Keratinocyte (primary cell): ENCODE measurements around the gene WNK2. TPM values are rescaled to one million over a fixed set of nuclear protein-coding genes. Genes with fewer than 3 reads are reported as not detected.
A peak's percentile ranks its signal among the peaks of the same experiment; 100 is the strongest.

Source experiments
- DNase-seq: peaks from one replicate; pipeline ENCODE4 v3.0.0-alpha.2; 2011; ENCODE audit warnings: low read depth, missing footprints, low spot score
- FAIRE-seq: peaks from 2 replicates; lab custom pipeline; 2011; peaks lifted over from hg19 to GRCh38; lab: Jason Lieb, UNC
- H2AFZ ChIP-seq: 2 replicates; pipeline ENCODE4 v1.6.0; 2012; ENCODE audit warnings: low read length, control low read depth, inconsistent platforms; ENCODE audit not compliant: control insufficient read depth
- H3K27ac ChIP-seq: 2 replicates; pipeline ENCODE4 v1.5.1; 2011; ENCODE audit warnings: low read length; ENCODE audit not compliant: control insufficient read depth, insufficient read depth
- H3K27me3 ChIP-seq: 3 replicates; pipeline ENCODE4 v1.6.0; 2011; ENCODE audit warnings: low read length; ENCODE audit not compliant: control insufficient read depth, insufficient read depth; ENCODE audit errors: extremely low read depth
- H3K36me3 ChIP-seq, 2 experiments: 2 replicates in 1 of 2; 3 replicates in 1 of 2; pipeline ENCODE4 v1.5.1; 2011; ENCODE audit warnings: low read length in 2 of 2, mild to moderate bottlenecking in 1 of 2; ENCODE audit not compliant: control insufficient read depth in 2 of 2, insufficient read depth in 2 of 2; ENCODE audit errors: extremely low read depth in 1 of 2
- H3K4me1 ChIP-seq: 3 replicates; pipeline ENCODE4 v1.5.1; 2011; ENCODE audit warnings: low read length; ENCODE audit not compliant: control insufficient read depth, insufficient read depth; ENCODE audit errors: extremely low read depth
- H3K4me2 ChIP-seq: 3 replicates; pipeline ENCODE4 v1.6.0; 2011; ENCODE audit warnings: low read depth, low read length; ENCODE audit not compliant: control insufficient read depth, insufficient read depth; ENCODE audit errors: extremely low read depth
- H3K4me3 ChIP-seq, 3 experiments: fragments of 200-600 bp in 1 of 3; sonication (generic) in 1 of 3; 2 replicates in 2 of 3; 3 replicates in 1 of 3; pipeline ENCODE4 v1.5.1; 2011 to 2016; ENCODE audit warnings: low read length in 3 of 3, mild to moderate bottlenecking in 3 of 3, control low read depth in 2 of 3, inconsistent platforms in 1 of 3, low read depth in 1 of 3, mixed read lengths in 1 of 3, mixed run types in 1 of 3, moderate library complexity in 1 of 3; ENCODE audit not compliant: control insufficient read depth in 2 of 3, insufficient read depth in 2 of 3; ENCODE audit errors: extremely low read depth in 1 of 3
- H3K79me2 ChIP-seq: 2 replicates; pipeline ENCODE4 v1.6.0; 2012; ENCODE audit warnings: low read length; ENCODE audit not compliant: control insufficient read depth, insufficient read depth
- H3K9ac ChIP-seq: 3 replicates; pipeline ENCODE4 v1.6.0; 2011; ENCODE audit warnings: low read length; ENCODE audit not compliant: control insufficient read depth, insufficient read depth; ENCODE audit errors: extremely low read depth
- H3K9me1 ChIP-seq: 3 replicates; pipeline ENCODE4 v1.6.0; 2011; ENCODE audit warnings: low read length; ENCODE audit not compliant: control insufficient read depth, insufficient read depth; ENCODE audit errors: extremely low read depth
- H3K9me3 ChIP-seq: 2 replicates; pipeline ENCODE4 v1.5.1; 2012; ENCODE audit warnings: low read depth, low read length; ENCODE audit not compliant: control insufficient read depth
- H4K20me1 ChIP-seq: 3 replicates; pipeline ENCODE4 v1.6.0; 2011; ENCODE audit warnings: low read length; ENCODE audit not compliant: control insufficient read depth, insufficient read depth; ENCODE audit errors: extremely low read depth
- EZH2 ChIP-seq: IDR thresholded peaks from one replicate; pipeline ENCODE4 v1.6.1; 2012; ENCODE audit warnings: inconsistent platforms, mild to moderate bottlenecking, low read length, moderate library complexity
- dilution Hi-C: fragments of 300-500 bp; cut with MboI; formaldehyde crosslinking; loops from one replicate; pipeline ENCODE4 v1.7.0; 2020; ENCODE audit warnings: low sequenced_read_pairs; ENCODE audit not compliant: extremely low pct_ligation_motif_present
- polyA plus RNA-seq, 5 experiments: library from polyadenylated mRNA; depleted of rRNA in 3 of 5; stranded (reverse) in 3 of 5; stranded (forward) in 1 of 5; unstranded in 1 of 5; fragments of >200 nt; gene quantifications; 1 replicate in 1 of 5; 2 replicates in 3 of 5; 3 replicates in 1 of 5; pipeline versions ENCODE4 v1.2.1 to v1.2.3, GENCODE V29; 2011 to 2012; ENCODE audit warnings: missing spikeins in 2 of 5, low read depth in 1 of 5, low replicate concordance in 1 of 5
- TF ChIP-seq, protein P1 (sequence below), 3 experiments: IDR thresholded peaks in 1 of 3; conservative IDR thresholded peaks in 1 of 3; optimal IDR thresholded peaks in 1 of 3; 2 replicates in 2 of 3; 3 replicates in 1 of 3; pipeline versions ENCODE3 to v1.5.1; 2011; ENCODE audit warnings: low read length in 3 of 3, mild to moderate bottlenecking in 3 of 3, moderate library complexity in 2 of 3, control low read depth in 1 of 3, inconsistent platforms in 1 of 3; ENCODE audit not compliant: insufficient read depth in 2 of 3; ENCODE audit errors: extremely low read depth in 1 of 3

WNK2 gene
- polyA plus RNA-seq, 1 donor (not counting 4 experiments of a cell fraction or from before 2014, with no cell fraction given), result not detected

DNA sequence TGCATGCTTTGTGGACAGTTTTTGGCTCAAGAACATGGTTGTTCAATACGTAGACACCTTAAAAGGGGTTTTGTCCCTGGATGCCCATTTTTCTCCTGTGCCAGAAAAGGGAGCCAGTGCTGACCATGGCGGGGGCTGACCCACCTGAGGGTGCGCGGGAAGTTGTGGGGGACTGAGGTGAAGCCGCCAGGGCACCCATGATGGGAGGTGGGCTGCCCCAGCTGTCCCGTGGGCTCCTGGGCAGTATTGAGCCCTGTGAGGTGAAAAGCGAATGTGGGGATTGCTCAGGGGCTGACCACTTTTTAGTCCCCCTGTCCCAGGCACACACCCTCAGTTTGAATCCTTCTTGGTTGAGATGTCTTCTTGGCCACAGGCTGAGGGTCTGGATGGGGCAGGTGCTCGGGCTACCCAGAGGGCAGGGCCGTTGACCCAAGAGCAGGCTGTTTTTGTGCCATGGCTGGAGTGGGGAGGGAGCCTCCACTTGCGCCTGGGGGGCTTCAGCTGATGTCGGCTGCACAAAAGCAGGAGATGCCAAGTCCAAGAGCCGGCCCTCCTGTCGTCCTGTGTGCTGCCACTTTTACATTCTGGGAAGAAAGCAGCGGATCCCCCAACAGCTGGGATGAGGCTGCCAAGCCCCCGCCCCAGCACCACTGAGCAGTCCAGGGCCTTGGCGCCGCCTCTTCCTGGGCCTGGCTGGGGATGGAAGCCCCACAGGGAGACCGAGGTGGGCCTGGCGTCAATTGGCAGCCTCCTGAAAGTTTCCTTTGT is 120.1 kb downstream of the WNK2 start:
- no peak for DNase-seq
- TF ChIP-seq EZH2, result no peak
- dilution Hi-C loops, result no loop called here
- Histone ChIP-seq H3K79me2 (no peaks in the 10 kb centered on the region), H3K36me3 (no peaks in the 10 kb centered on the region), H3K4me1 (no peaks in the 10 kb centered on the region), H3K27ac (no peak overlapping the region), H2AFZ (no peak overlapping the region), H3K4me3 (no peak overlapping the region), H4K20me1 (no peaks in the 10 kb centered on the region), H3K9me1 (no peaks in the 10 kb centered on the region), H3K27me3 (peaks cover 4% of the 10 kb centered on the region), H3K9ac (no peak overlapping the region), H3K4me2 (no peak overlapping the region), H3K9me3 (no peaks in the 10 kb centered on the region)
- no peak for FAIRE-seq

DNA sequence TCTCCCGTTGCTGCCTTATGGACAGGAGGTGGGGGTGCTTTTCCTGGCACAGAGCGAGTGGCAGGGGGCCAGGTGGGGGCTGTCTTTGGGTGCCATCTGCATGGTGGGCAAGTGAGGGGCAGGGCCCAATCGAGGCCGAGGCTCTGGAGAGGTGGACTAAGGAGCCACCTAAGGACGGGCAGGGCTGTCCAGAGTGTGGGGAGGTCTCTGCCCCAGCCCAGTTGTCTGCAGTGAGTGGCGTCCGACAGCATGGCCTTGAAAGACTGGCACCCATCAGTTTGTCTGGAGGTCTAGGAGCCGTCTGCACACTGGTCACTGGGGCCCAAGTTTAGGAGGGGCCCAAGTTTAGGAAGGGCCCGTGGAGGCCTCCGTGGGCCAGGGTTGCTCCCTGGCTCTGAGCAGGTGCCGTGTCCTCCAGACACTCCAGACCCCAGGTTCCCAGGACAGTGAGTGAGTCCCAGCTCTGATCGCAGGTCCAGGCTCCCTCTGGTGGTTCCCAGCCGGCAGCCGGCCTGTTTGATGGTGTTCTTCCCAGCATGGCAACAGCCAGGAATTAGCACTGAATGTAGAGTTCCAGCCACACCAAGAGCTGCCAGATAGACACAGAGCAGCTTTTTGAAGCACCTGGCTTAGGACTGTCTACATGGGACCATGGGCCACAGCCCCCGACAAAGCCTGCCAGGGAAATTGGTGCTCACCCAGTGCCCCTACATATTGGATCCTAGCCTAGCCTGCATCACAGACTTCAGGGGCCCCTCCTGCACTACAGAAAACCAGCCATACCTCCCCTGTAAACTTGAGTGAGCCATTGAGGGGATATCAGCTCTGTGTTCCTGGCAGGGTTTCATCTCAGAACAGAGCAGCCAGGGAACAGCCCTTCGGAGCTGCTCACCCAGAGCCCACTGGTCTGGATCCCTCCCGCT is 120.9 kb downstream of the WNK2 start:
- no peaks in the 10 kb centered on the region for H4K20me1 ChIP-seq
- FAIRE-seq (no peak), DNase-seq (no peak)
- H3K27me3 ChIP-seq, result peaks cover 6% of the 10 kb centered on the region
- H3K9ac ChIP-seq, result no peak overlapping the region
- H3K4me3 ChIP-seq, result no peak overlapping the region
- no peaks in the 10 kb centered on the region for H3K4me1 ChIP-seq
- H3K36me3 ChIP-seq, result no peaks in the 10 kb centered on the region
- no peaks in the 10 kb centered on the region for H3K9me3 ChIP-seq
- TF ChIP-seq, protein P1, sequence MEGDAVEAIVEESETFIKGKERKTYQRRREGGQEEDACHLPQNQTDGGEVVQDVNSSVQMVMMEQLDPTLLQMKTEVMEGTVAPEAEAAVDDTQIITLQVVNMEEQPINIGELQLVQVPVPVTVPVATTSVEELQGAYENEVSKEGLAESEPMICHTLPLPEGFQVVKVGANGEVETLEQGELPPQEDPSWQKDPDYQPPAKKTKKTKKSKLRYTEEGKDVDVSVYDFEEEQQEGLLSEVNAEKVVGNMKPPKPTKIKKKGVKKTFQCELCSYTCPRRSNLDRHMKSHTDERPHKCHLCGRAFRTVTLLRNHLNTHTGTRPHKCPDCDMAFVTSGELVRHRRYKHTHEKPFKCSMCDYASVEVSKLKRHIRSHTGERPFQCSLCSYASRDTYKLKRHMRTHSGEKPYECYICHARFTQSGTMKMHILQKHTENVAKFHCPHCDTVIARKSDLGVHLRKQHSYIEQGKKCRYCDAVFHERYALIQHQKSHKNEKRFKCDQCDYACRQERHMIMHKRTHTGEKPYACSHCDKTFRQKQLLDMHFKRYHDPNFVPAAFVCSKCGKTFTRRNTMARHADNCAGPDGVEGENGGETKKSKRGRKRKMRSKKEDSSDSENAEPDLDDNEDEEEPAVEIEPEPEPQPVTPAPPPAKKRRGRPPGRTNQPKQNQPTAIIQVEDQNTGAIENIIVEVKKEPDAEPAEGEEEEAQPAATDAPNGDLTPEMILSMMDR (optimal IDR thresholded peaks at IDR 0.05 in 1 of 3, IDR thresholded peaks at IDR 0.05 in 1 of 3, conservative IDR thresholded peaks at IDR 0.05 in 1 of 3; ENCODE audit: extremely low read depth in 1 of 3, insufficient read depth in 2 of 3, low read length in 3 of 3), result peak; percentile 63 to 89 (median 88)
- no peak for TF ChIP-seq EZH2
- dilution Hi-C loops, result no loop called here
- H2AFZ ChIP-seq, result no peak overlapping the region
- H3K27ac ChIP-seq, result no peak overlapping the region
- H3K4me2 ChIP-seq, result no peak overlapping the region
- no peaks in the 10 kb centered on the region for H3K9me1 ChIP-seq
- H3K79me2 ChIP-seq, result no peaks in the 10 kb centered on the region
